ENCODE data around the gene TMEM231. TPM values are rescaled to one million over a fixed set of nuclear protein-coding genes. Genes with fewer than 3 reads are reported as not detected.
"Not testable (repeated sequence)": the region's sequence is repeated elsewhere in the genome, so short reads cannot be mapped to it uniquely, and the experiment has no call there.

TMEM231 gene, protein sequence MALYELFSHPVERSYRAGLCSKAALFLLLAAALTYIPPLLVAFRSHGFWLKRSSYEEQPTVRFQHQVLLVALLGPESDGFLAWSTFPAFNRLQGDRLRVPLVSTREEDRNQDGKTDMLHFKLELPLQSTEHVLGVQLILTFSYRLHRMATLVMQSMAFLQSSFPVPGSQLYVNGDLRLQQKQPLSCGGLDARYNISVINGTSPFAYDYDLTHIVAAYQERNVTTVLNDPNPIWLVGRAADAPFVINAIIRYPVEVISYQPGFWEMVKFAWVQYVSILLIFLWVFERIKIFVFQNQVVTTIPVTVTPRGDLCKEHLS
- total RNA-seq: 1 to 10 TPM; 1.9 to 2.2 TPM

DNA sequence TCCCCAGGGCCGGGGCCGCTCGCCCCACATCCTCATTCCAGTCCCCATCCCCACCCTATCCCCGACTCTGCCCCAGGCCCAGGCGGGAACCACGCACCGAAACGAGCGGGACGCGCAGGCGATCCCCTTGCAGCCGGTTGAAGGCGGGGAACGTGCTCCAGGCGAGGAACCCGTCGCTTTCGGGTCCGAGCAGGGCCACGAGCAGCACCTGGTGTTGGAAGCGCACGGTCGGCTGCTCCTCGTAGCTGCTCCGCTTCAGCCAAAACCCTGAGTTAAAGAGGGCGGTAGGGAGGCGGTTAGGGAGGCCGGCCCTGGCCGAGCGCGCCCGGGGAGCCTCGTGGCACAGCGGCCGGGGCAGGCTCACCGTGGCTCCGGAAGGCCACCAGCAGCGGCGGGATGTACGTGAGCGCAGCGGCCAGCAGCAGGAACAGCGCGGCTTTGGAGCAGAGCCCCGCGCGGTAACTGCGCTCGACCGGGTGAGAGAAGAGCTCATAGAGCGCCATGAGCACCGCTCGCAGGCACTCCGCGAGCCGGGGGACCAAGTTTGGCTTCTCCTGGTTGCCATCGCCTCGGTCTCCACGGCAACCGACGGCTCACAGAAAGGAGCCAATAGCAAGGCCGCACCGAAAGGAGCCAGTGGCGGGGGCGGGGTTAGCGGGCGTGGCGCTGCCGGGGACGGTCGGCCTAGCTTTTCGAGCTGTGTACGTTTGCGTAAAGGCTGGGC lies at the start of gene TMEM231:
Gene TMEM231, minus strand, starts transcription at position 546 of the 724 bp plus-strand sequence. Its CDS starts 43 bp downstream, at position 503.
- Mint-ChIP-seq H3K9me3 (no peaks in the 10 kb centered on the region), H3K4me1 (peaks cover 15% of the 10 kb centered on the region), H3K27me3 (peaks cover 16% of the 10 kb centered on the region), H3K36me3 (ENCODE audit: low read depth) (no peaks in the 10 kb centered on the region), H3K27ac (peak within 1 kb of the TSS; percentile 79), H3K4me3 (peak within 1 kb of the TSS; percentile 82)
- DNase-seq: peak; percentile 99
- CTCF ChIA-PET: interaction anchor here (0.8 to 1.9 kb wide), 5 partner anchors 9 to 66 kb away, joined by 3 to 5 read pairs (median 3); partner anchors contain the start of gene GABARAPL2
- POLR2A ChIA-PET: interaction anchor here (0.8 kb wide), 1 partner anchor 8 kb away, joined by 3 read pairs; no protein-coding TSS in a partner anchor

DNA sequence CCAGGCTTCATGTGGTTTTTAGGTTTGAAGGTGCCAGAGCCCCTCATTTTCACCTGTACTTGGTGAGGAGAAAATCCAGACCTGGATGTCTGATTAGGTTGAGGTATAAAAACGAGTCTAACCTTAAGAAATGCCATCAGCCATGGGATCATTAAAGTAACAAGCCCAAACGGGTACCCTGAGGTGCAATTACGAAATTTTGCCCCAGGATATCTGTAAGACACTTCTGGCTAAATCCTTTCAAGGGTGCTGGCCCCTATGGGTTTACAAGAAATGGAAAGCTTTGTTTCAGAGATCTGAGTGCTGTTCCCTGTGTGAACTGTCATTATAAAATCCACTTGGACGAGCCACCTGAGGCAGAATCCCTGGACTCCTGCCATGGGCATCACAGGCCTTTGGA lies 47.2 kb upstream of the TMEM231 start:
- H3K27ac Mint-ChIP-seq: no peak overlapping the region
- ChIA-PET POLR2A (no interaction called here), CTCF (interaction anchor here (0.7 kb wide), 1 partner anchor 17 kb away, joined by 3 read pairs; no protein-coding TSS in a partner anchor)
- no peak for DNase-seq
- H3K9me3 Mint-ChIP-seq: peaks cover 11% of the 10 kb centered on the region
- H3K27me3 Mint-ChIP-seq: no peaks in the 10 kb centered on the region
- H3K4me1 Mint-ChIP-seq: no peaks in the 10 kb centered on the region
- H3K36me3 Mint-ChIP-seq (ENCODE audit: low read depth): peaks cover 59% of the 10 kb centered on the region
- H3K4me3 Mint-ChIP-seq: no peak overlapping the region

DNA sequence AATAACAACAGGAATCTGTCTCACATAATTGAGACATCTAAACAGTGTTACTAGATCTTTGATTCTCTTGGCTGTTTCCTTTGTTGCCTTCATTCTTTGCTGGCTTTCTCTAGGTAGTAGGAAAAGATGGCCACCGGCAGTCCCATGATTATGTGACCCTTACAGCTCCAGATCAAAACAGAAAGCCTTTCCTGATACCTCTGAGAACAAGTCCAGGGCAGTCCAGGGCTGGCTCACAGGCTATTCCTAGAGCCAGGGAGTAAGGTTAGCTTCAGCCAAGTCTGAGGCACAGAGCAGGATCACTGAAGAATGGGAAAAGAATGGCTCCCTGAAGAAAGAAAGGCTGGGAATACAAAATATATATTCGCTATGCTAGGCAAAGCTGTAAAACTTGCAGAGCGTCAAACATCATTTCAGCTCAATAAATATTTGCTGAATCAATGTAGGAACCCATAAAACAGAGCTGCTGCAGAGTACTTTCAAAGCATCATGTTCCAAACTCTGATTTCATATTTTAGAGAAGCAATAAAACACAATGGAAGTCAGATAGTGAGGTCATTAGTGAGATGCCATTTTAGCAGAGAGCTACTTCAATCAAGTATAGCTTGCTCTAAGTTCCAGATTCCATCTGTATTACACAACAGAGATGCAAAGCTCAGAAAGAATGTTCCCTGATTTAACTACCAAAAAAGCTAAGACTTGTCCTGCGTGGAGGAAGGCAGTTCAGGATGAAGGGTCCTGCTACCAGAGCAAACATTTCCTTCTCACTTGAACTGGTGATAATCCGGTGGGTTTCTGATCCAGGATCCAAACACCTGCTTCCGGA lies 43.6 kb upstream of the TMEM231 start:
- H3K9me3 Mint-ChIP-seq: peaks cover 11% of the 10 kb centered on the region
- no peak overlapping the region for H3K4me3 Mint-ChIP-seq
- H3K27ac Mint-ChIP-seq: no peak overlapping the region
- H3K4me1 Mint-ChIP-seq: peaks cover 6% of the 10 kb centered on the region
- DNase-seq: no peak
- ChIA-PET CTCF (interaction anchor here (0.5 to 1.0 kb wide), 4 partner anchors 10 to 82 kb away, joined by 3 read pairs; no protein-coding TSS in a partner anchor), POLR2A (no interaction called here)
- H3K27me3 Mint-ChIP-seq: no peaks in the 10 kb centered on the region
- H3K36me3 Mint-ChIP-seq (ENCODE audit: low read depth): peaks cover 59% of the 10 kb centered on the region

DNA sequence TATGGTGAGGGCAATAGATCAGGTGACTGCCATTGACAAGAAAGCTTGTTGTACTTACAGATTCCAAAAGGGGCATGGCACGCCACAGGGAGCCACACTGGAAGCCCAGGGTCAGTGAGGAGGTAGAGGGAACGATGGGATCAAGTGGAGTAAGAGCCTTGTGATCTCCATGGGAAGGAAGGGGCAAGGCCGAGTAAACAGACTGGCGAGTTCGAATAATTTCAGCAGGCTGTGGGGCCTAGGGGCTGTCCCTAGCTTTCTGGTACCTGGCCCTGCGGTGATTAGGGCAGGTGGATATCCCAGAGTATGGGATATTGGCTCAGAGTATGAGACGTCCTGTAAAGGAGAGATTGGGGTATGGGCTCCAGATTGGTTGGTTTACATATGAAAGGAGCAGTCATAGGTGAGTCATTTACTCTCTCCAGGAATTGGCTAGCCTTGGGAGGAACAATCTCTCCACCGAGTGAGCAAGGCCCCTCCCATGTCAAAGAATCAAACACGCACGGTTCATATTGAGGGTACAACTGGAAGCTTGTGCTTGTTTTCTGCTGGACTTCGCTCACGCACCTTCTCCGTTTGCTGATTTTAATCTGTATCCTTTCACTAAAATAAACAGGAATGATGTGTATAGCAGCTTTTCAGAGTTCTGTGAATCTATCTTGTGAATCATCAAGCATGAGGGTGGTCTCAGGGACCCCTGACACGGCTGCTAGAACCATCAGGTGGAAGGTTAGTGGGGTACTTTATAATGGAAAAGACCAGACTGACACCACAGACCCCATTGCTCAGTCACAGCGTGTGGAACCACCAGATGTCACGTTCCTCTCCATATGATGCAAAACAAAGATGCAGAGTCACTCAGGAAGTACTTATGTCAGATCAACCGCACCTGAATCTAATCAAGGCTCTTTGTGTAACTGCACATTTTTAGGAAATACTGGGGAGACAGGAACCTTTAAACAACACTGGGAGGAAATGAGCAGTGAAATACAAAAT lies 38.1 kb upstream of the TMEM231 start:
- Mint-ChIP-seq H3K27ac (peak overlapping the region; percentile 57), H3K9me3 (no peaks in the 10 kb centered on the region), H3K27me3 (no peaks in the 10 kb centered on the region), H3K4me1 (peaks cover 16% of the 10 kb centered on the region), H3K4me3 (no peak overlapping the region), H3K36me3 (ENCODE audit: low read depth) (peaks cover 20% of the 10 kb centered on the region)
- POLR2A ChIA-PET: no interaction called here
- DNase-seq: peak; percentile 11
- CTCF ChIA-PET: no interaction called here

DNA sequence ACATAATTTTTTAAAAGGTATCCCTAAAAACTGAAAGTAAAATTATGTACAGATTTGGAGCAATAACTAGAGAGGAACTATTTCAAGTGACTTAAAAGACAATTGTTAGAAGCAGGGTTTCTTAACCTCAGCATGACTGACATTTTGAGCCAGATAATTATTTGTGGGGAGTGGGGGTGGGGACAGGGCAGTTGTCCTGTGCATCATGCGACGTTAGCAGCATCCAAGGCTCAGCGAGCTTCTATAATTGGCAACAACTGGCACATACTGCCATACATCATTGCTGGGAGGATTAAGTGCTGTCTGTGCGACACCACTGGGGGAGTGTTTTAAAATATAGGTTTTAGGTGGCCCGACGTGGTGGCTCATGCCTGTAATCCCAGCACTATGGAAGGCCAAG lies 37.3 kb upstream of the TMEM231 start:
- DNase-seq: no peak
- Mint-ChIP-seq H3K27me3 (no peaks in the 10 kb centered on the region), H3K9me3 (no peaks in the 10 kb centered on the region), H3K4me1 (peaks cover 16% of the 10 kb centered on the region), H3K4me3 (no peak overlapping the region), H3K27ac (no peak overlapping the region), H3K36me3 (ENCODE audit: low read depth) (peaks cover 19% of the 10 kb centered on the region)
- POLR2A ChIA-PET: no interaction called here
- CTCF ChIA-PET: no interaction called here

DNA sequence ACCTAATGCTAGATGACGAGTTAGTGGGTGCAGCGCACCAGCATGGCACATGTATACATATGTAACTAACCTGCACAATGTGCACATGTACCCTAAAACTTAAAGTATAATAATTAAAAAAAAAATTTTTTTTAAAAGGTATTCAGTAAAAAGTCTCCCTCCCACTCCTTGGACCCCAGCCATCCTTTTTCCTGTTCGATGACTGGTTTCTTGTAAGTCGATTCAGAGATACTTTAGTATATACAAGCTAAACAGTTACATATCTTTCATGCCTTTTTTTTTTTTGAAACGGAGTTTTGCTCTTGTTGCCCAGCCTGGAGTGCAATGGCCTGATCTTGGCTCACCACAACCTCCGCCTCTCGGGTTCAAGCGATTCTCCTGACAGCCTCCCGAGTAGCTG lies 35.9 kb upstream of the TMEM231 start:
- not testable (repeated sequence) for H3K27me3 Mint-ChIP-seq; H3K36me3 Mint-ChIP-seq (ENCODE audit: low read depth); H3K4me3 Mint-ChIP-seq; H3K9me3 Mint-ChIP-seq; DNase-seq; H3K27ac Mint-ChIP-seq
- ChIA-PET POLR2A (interaction anchor here (0.6 kb wide), 1 partner anchor 248 kb away, joined by 3 read pairs; no protein-coding TSS in a partner anchor), CTCF (interaction anchor here (1.4 kb wide), 1 partner anchor 27 kb away, joined by 3 read pairs; no protein-coding TSS in a partner anchor)
- peaks cover 16% of the 10 kb centered on the region for H3K4me1 Mint-ChIP-seq

DNA sequence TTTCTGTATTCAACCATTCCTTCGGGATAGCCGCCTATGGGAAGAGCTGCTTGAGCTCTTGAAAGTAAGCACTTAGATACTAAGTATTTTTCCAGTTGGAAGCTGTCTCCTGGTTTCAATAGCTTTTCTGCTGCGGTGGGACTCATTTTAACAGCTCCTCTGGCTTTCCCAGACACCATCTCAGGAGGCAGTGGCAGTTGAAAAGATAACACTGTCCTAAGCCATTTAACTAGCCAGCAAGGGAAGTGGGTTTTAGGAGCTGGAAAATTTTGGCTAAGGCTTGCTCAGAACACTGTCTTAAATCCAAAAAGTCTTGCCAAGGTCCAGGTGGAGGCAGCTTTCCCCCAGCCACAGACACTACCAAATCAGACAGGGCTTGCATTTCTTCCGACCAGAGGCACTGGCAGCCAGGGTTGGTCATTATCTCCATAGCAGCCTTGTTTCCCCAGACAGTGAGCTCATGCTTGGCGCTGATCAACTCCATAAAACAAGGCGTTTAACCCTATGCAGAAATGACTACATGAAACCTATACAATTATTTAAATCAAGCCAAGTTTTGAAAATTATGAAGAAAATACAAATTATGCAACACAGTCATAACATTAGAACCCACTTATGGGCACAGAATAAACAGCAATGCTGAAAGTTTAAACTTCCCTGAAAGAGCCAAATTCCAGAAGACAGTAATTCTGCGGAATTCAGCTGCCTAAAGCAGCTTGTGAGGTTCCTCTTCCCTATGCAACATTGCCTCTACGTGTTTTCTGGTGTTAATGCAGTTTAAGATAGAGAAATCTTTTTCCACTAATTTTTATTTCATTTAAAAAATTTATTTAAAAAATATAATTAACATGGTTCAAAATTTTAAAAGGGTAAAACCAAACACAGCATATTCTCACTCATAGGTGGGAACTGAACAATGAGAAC lies 35.1 kb upstream of the TMEM231 start:
- Mint-ChIP-seq H3K27me3 (no peaks in the 10 kb centered on the region), H3K4me1 (peaks cover 16% of the 10 kb centered on the region), H3K9me3 (no peaks in the 10 kb centered on the region), H3K27ac (no peak overlapping the region), H3K36me3 (ENCODE audit: low read depth) (peaks cover 8% of the 10 kb centered on the region), H3K4me3 (no peak overlapping the region)
- ChIA-PET CTCF (interaction anchor here (0.6 to 1.4 kb wide), 3 partner anchors 15 to 115 kb away, joined by 3 to 4 read pairs (median 3); no protein-coding TSS in a partner anchor), POLR2A (interaction anchor here (0.6 kb wide), 1 partner anchor 247 kb away, joined by 3 read pairs; no protein-coding TSS in a partner anchor)
- no peak for DNase-seq

DNA sequence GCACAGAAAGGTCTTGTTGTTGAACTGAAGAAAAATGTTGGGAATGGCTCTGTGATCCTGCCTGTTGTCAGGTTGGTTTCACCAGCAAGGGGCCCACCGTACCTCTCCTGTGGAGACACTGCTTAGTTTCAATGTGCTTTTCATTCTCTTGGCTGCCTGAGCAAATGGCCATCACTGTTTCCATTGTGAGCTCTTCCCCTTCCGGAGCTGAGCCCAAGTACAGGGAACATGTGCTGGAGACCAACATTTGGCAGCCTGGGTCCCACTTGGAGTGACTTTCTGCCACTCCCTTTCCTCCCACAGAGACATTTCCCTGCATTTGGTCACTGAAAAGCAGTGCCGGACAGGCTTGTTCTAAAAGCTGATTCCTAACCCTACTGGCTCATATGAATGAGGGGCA lies 33.3 kb upstream of the TMEM231 start:
- DNase-seq: no peak
- H3K27ac Mint-ChIP-seq: no peak overlapping the region
- H3K9me3 Mint-ChIP-seq: no peaks in the 10 kb centered on the region
- peaks cover 5% of the 10 kb centered on the region for H3K36me3 Mint-ChIP-seq (ENCODE audit: low read depth)
- CTCF ChIA-PET: interaction anchor here (0.7 to 1.4 kb wide), 2 partner anchors 52 to 72 kb away, joined by 3 read pairs; no protein-coding TSS in a partner anchor
- no peak overlapping the region for H3K4me3 Mint-ChIP-seq
- POLR2A ChIA-PET: no interaction called here
- no peaks in the 10 kb centered on the region for H3K27me3 Mint-ChIP-seq
- peaks cover 9% of the 10 kb centered on the region for H3K4me1 Mint-ChIP-seq

DNA sequence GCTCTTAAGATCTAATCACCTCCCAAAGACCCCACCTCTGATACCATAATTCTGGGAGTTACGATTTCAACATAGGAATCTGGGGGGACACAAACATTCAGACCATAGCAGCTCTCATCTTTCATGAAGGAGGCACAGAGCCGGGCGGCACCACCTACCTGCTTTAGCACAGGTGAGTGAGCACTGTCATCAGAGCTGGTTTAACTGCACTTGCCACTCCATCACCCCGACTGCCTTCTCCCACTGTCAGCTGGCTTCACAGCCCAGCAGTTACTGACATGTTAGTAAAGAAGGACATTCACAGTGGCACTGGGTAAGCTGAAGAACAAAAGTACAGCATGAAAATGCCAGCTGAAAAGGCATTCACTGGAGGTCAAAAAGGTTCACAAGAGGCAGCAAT lies 32.7 kb upstream of the TMEM231 start:
- Mint-ChIP-seq H3K4me1 (peaks cover 3% of the 10 kb centered on the region), H3K27ac (no peak overlapping the region), H3K36me3 (ENCODE audit: low read depth) (peaks cover 3% of the 10 kb centered on the region), H3K9me3 (no peaks in the 10 kb centered on the region), H3K27me3 (no peaks in the 10 kb centered on the region), H3K4me3 (no peak overlapping the region)
- DNase-seq: no peak
- ChIA-PET CTCF (interaction anchor here (1.2 to 1.4 kb wide), 2 partner anchors 24 to 53 kb away, joined by 3 to 4 read pairs; no protein-coding TSS in a partner anchor), POLR2A (no interaction called here)

DNA sequence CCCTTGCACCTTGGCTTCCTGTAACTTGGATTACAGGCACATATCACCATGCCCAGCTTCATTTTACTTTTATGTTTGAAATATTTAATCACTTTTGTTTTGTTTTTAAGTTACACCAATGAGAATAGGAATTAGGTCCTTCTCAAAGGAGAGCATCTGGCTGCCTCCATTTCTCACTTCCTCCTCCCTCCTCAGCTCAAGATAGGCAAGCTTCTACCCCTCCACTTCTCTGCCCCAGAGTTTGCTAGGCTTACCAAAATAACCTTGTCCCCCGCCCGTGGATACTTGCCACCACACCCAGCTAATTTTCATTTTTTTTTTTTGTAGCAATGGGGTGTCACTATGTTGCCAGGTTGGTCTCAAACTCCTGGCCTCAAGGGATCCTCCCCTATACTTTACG lies 28.1 kb upstream of the TMEM231 start:
- POLR2A ChIA-PET: no interaction called here
- Mint-ChIP-seq H3K4me1 (peaks cover 6% of the 10 kb centered on the region), H3K4me3 (no peak overlapping the region), H3K36me3 (ENCODE audit: low read depth) (peaks cover 15% of the 10 kb centered on the region), H3K27me3 (no peaks in the 10 kb centered on the region), H3K27ac (no peak overlapping the region), H3K9me3 (no peaks in the 10 kb centered on the region)
- CTCF ChIA-PET: no interaction called here
- DNase-seq: no peak

DNA sequence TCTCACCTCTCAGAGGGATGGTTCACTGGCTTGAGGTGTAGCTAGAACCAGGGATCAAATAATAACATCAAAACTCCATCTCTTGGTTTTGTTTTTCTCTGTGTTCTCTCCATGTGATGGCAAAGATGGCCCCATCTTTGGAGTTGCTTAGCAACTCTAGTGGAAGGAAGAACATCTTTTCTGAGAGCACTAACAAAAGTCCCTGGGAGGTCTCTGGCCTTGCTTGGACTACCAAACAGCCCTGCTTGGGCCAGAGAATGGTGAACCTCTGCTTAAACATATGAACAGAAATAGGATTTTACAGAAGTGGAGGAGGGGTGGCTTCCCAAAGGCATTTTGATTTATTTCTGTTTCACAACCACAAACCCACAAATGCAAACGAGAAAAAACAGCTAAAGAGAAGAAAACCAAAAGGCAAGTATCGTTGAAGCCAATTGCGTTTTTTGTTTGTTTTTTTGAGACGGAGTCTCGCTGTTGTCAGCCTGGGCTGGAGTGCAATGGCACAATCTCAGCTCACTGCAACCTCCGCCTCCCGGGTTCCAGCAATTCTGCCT lies 23.3 kb upstream of the TMEM231 start:
- CTCF ChIA-PET: interaction anchor here (1.1 kb wide), 1 partner anchor 97 kb away, joined by 3 read pairs; the partner anchor contains the start of gene CPHXL2
- Mint-ChIP-seq H3K27ac (no peak overlapping the region), H3K4me3 (no peak overlapping the region), H3K27me3 (no peaks in the 10 kb centered on the region), H3K36me3 (ENCODE audit: low read depth) (peaks cover 28% of the 10 kb centered on the region), H3K4me1 (peaks cover 14% of the 10 kb centered on the region), H3K9me3 (no peaks in the 10 kb centered on the region)
- POLR2A ChIA-PET: no interaction called here
- DNase-seq: no peak

Measured in activated CD4-positive, alpha-beta T cell treated with anti-CD3 and anti-CD28 coated beads, Interleukin-2, amount 10 ng/mL, durations not matched to agents 7 days and 5 days (primary cell).